PC-3 (cell line): ENCODE measurements around the gene SLITRK6. TPM values are rescaled to one million over a fixed set of nuclear protein-coding genes. Genes with fewer than 3 reads are reported as not detected.
A peak's percentile ranks its signal among the peaks of the same experiment; 100 is the strongest.

Source experiments
- ATAC-seq: fragments of 200-7000 bp; cut with Tn5 transposase; 2 replicates; pipeline ENCODE4 v1.9.1; 2020; ENCODE audit warnings: mild to moderate bottlenecking, moderate library complexity
- BruUV-seq: library from RNA; stranded (reverse); fragments of 400-500 nt; replicated peaks from 2 replicates; lab custom pipeline; 2021; lab: Mats Ljungman, UMichigan
- CTCF ChIA-PET: fragments of 300-600 bp; sonication (Branson Sonifier 250); formaldehyde crosslinking; loops from one replicate; lab custom pipeline; 2022; ENCODE audit warnings: antibody characterized with exemption; lab: Charles Lee
- POLR2A ChIA-PET: fragments of 300-600 bp; sonication (Branson Sonifier 250); formaldehyde crosslinking; loops from one replicate; lab custom pipeline; 2022; ENCODE audit warnings: antibody characterized with exemption; ENCODE audit not compliant: unreplicated experiment; lab: Charles Lee
- DNase-seq: peaks from one replicate; pipeline ENCODE4 v3.0.0-alpha.2; 2015
- H2AFZ ChIP-seq: fragments of 300-600 bp; sonication (generic); 2 replicates; pipeline ENCODE4 v1.6.0; 2016; ENCODE audit warnings: antibody characterized with exemption, low read length
- H3F3A ChIP-seq: fragments of 300-600 bp; sonication (generic); one replicate; pipeline ENCODE4 v1.6.0; 2017; ENCODE audit warnings: antibody characterized with exemption, low read length, control low read depth, mild to moderate bottlenecking; ENCODE audit not compliant: unreplicated experiment
- H3K27ac ChIP-seq: fragments of 300-600 bp; sonication (generic); 2 replicates; pipeline ENCODE4 v1.5.1; 2016; ENCODE audit warnings: mild to moderate bottlenecking, low read length
- H3K27me3 ChIP-seq: fragments of 300-600 bp; sonication (generic); 2 replicates; pipeline ENCODE4 v1.6.1; 2016; ENCODE audit warnings: low read length, mixed read lengths
- H3K36me3 ChIP-seq: fragments of 300-600 bp; sonication (generic); 2 replicates; pipeline ENCODE4 v1.6.1; 2016; ENCODE audit warnings: low read depth, mixed run types, low read length, mixed read lengths
- H3K4me1 ChIP-seq: fragments of 300-600 bp; sonication (generic); 2 replicates; pipeline ENCODE4 v1.5.1; 2016; ENCODE audit warnings: low read length; ENCODE audit not compliant: insufficient read depth
- H3K4me2 ChIP-seq: fragments of 300-600 bp; sonication (generic); 2 replicates; pipeline ENCODE4 v1.6.0; 2016; ENCODE audit warnings: low read length
- H3K4me3 ChIP-seq: fragments of 300-600 bp; sonication (generic); 2 replicates; pipeline ENCODE4 v1.5.1; 2016; ENCODE audit warnings: mild to moderate bottlenecking, low read length, mixed read lengths
- H3K79me2 ChIP-seq: fragments of 300-600 bp; sonication (generic); 2 replicates; pipeline ENCODE4 v1.6.1; 2017; ENCODE audit warnings: low read length, mixed read lengths
- H3K9ac ChIP-seq: fragments of 300-600 bp; sonication (generic); 2 replicates; pipeline ENCODE4 v1.6.0; 2016; ENCODE audit warnings: mild to moderate bottlenecking, low read length
- H3K9me2 ChIP-seq: fragments of 300-600 bp; sonication (generic); replicated peaks from 2 replicates; pipeline ENCODE4 v1.6.1; 2016; ENCODE audit warnings: mixed run types, low read length, mixed read lengths
- H3K9me3 ChIP-seq: fragments of 300-600 bp; sonication (generic); 2 replicates; pipeline ENCODE4 v1.6.1; 2016; ENCODE audit warnings: low read length, mixed read lengths
- H4K20me1 ChIP-seq: fragments of 300-600 bp; sonication (generic); 2 replicates; pipeline ENCODE4 v1.6.1; 2016; ENCODE audit warnings: low read length, mixed read lengths
- CTCF ChIP-seq: fragments of 300-600 bp; sonication (generic); conservative IDR thresholded peaks from 2 replicates; pipeline ENCODE4 v1.5.1; 2017; ENCODE audit warnings: antibody characterized with exemption, low read depth, mild to moderate bottlenecking, low read length
- EZH2 ChIP-seq: fragments of 300-600 bp; sonication (generic); IDR thresholded peaks from one replicate; pipeline ENCODE4 v1.6.1; 2017; ENCODE audit warnings: antibody characterized with exemption, mild to moderate bottlenecking, low read length; ENCODE audit not compliant: unreplicated experiment
- EZH2phosphoT487 ChIP-seq: fragments of 300-600 bp; sonication (generic); IDR thresholded peaks from 2 replicates; pipeline ENCODE4 v1.6.1; 2018; ENCODE audit warnings: mild to moderate bottlenecking, antibody characterized with exemption, low read length, borderline replicate concordance
- intact Hi-C: fragments of 100-400 bp; cut with micrococcal nuclease; formaldehyde crosslinking; loops from 2 replicates; pipeline ENCODE4 v1.9.0; 2023
- total RNA-seq: library from RNA; depleted of rRNA; stranded (reverse); fragments of >200 nt; gene quantifications from 2 replicates; pipeline ENCODE4 v1.2.3, GENCODE V29; 2014

SLITRK6 gene
- total RNA-seq, 1 experiment from 2014 or later: 4.6 TPM

- H3K27me3 ChIP-seq: no peaks in the 10 kb centered on the region
- peak; percentile 56 for DNase-seq
- no peak overlapping the region for H2AFZ ChIP-seq
- H3K9me2 ChIP-seq: no peaks in the 10 kb centered on the region
- H3K4me2 ChIP-seq: no peak overlapping the region
- intact Hi-C loops: loop anchor here (1.0 kb wide), 2 partner anchors 920 to 972 kb away; no protein-coding TSS in a partner anchor
- no peaks in the 10 kb centered on the region for H3K79me2 ChIP-seq
- ATAC-seq: no peak
- H3K36me3 ChIP-seq: no peaks in the 10 kb centered on the region
- no peak for TF ChIP-seq EZH2phosphoT487
- peak; percentile 58 for TF ChIP-seq CTCF
- TF ChIP-seq EZH2: no peak
- ChIA-PET POLR2A (no interaction called here), CTCF (no interaction called here)
- no TSS peak for BruUV-seq
- no peaks in the 10 kb centered on the region for H4K20me1 ChIP-seq
- H3K27ac ChIP-seq: no peak overlapping the region
- H3K4me3 ChIP-seq: no peak overlapping the region
- H3K4me1 ChIP-seq: no peaks in the 10 kb centered on the region
- H3K9me3 ChIP-seq: no peaks in the 10 kb centered on the region
- no peaks in the 10 kb centered on the region for H3F3A ChIP-seq
- H3K9ac ChIP-seq: no peak overlapping the region
These were observed 17.2 kb upstream of the SLITRK6 start for GRCh38 chr13:85816413-85816812.

GRCh38 chr13:85812282-85812681 is 13.1 kb upstream of the SLITRK6 start:
- CTCF ChIA-PET: no interaction called here
- H3K9me3 ChIP-seq: no peaks in the 10 kb centered on the region
- H3K27ac ChIP-seq: no peak overlapping the region
- POLR2A ChIA-PET: no interaction called here
- intact Hi-C loops: no loop called here
- peaks cover 3% of the 10 kb centered on the region for H3K4me1 ChIP-seq
- no TSS peak for BruUV-seq
- no peaks in the 10 kb centered on the region for H3K9me2 ChIP-seq
- H3K27me3 ChIP-seq: no peaks in the 10 kb centered on the region
- H4K20me1 ChIP-seq: no peaks in the 10 kb centered on the region
- H3F3A ChIP-seq: no peaks in the 10 kb centered on the region
- no peak overlapping the region for H3K4me3 ChIP-seq
- no peak for TF ChIP-seq EZH2
- TF ChIP-seq CTCF: no peak
- no peak for TF ChIP-seq EZH2phosphoT487
- H3K9ac ChIP-seq: no peak overlapping the region
- no peak overlapping the region for H3K4me2 ChIP-seq
- no peaks in the 10 kb centered on the region for H3K36me3 ChIP-seq
- no peaks in the 10 kb centered on the region for H3K79me2 ChIP-seq
- DNase-seq (no peak), ATAC-seq (no peak)
- no peak overlapping the region for H2AFZ ChIP-seq

DNA sequence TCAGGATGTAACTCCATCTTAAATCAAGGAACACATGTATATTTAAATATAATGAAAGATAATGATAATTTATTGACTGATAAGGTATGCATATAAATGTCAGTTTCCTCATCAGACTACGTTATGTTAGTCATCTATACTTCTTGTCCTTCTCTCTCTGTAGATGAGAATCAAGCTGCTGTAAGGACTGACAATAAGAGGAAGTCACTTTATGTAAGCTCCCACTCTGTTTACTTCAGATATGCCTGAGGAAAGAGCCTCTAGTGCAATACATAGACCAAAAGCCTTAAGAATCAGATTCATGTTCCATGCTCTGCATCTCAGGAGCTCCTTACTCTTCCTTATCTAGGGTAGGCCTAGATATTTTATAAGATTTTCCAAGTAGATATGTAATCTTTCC is 9.6 kb upstream of the SLITRK6 start:
- Histone ChIP-seq H3K4me3 (no peak overlapping the region), H3K4me1 (peaks cover 18% of the 10 kb centered on the region), H3K36me3 (no peaks in the 10 kb centered on the region), H3K9me2 (no peaks in the 10 kb centered on the region), H2AFZ (no peak overlapping the region), H3K9me3 (no peaks in the 10 kb centered on the region), H3K27ac (no peak overlapping the region), H3F3A (no peaks in the 10 kb centered on the region), H3K79me2 (no peaks in the 10 kb centered on the region), H4K20me1 (no peaks in the 10 kb centered on the region), H3K9ac (no peak overlapping the region), H3K4me2 (no peak overlapping the region), H3K27me3 (no peaks in the 10 kb centered on the region)
- ATAC-seq (no peak), DNase-seq (no peak)
- ChIA-PET POLR2A (no interaction called here), CTCF (no interaction called here)
- TF ChIP-seq EZH2phosphoT487: no peak
- no peak for TF ChIP-seq CTCF
- no peak for TF ChIP-seq EZH2
- no TSS peak for BruUV-seq
- intact Hi-C loops: loop anchor here (10.0 kb wide), 1 partner anchor 574 kb away; no protein-coding TSS in a partner anchor
